ENCODE measurements around the gene PRR5.
"Not testable (repeated sequence)": the region's sequence is repeated elsewhere in the genome, so short reads cannot be mapped to it uniquely, and the experiment has no call there.

Gene PRR5

GRCh38 chr22:44701824-44702478 lies at the start of gene PRR5:
PRR5 (plus strand) TSS chr22:44702204; CDS start chr22:44702475, 271 bp downstream.
- Histone ChIP-seq H3K4me3 (ENCODE audit: insufficient read length, low read depth) (peak within 1 kb of the TSS; percentile 65), H3K9ac (ENCODE audit: insufficient read length, low read depth) (peak within 1 kb of the TSS; percentile 79), H3K4me1 (ENCODE audit: insufficient read depth, insufficient read length) (peaks cover 20% of the 10 kb centered on the region), H3K9me3 (ENCODE audit: insufficient read depth, low read length) (no peaks in the 10 kb centered on the region), H3K36me3 (ENCODE audit: insufficient read depth, insufficient read length, low read length) (peaks cover 21% of the 10 kb centered on the region), H3K27me3 (ENCODE audit: insufficient read depth, insufficient read length) (peaks cover 22% of the 10 kb centered on the region)
- TF ChIP-seq YY1 (IDR thresholded peaks at IDR 0.05; ENCODE audit: insufficient read depth, insufficient read length) (no peak), ZNF274 (IDR thresholded peaks at IDR 0.05; ENCODE audit: low read depth, low read length) (no peak), SUZ12 (IDR thresholded peaks at IDR 0.05; ENCODE audit: extremely low read depth, insufficient read depth, insufficient read length) (no peak)
- no peak for DNase-seq (ENCODE audit: low read depth, low spot score)

DNA sequence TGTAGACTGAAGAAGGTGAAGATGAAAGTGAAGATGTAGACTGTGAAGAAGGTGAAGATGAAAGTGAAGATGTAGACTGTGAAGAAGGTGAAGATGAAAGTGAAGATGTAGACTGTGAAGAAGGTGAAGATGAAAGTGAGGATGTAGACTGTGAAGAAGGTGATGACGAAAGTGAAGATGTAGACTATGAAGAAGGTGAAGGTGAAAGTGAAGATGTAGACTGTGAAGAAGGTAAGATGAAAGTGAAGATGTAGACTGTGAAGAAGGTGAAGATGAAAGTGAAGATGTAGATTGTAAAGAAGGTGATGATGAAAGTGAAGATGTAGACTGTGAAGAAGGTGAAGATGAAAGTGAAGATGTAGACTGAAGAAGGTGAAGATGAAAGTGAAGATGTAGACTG lies 49.1 kb upstream of the PRR5 start:
- not testable (repeated sequence) for H3K9ac ChIP-seq (ENCODE audit: insufficient read length, low read depth); H3K4me3 ChIP-seq (ENCODE audit: insufficient read length, low read depth); H3K4me1 ChIP-seq (ENCODE audit: insufficient read depth, insufficient read length); H3K27me3 ChIP-seq (ENCODE audit: insufficient read depth, insufficient read length); H3K36me3 ChIP-seq (ENCODE audit: insufficient read depth, insufficient read length, low read length); H3K9me3 ChIP-seq (ENCODE audit: insufficient read depth, low read length); DNase-seq (ENCODE audit: low read depth, low spot score)

- Histone ChIP-seq H3K9me3 (ENCODE audit: insufficient read depth, low read length) (0 out of 2 replicates have a peak, but pooled peaks cover 3% of the 10 kb centered on the region), H3K9ac (ENCODE audit: insufficient read length, low read depth) (no peak overlapping the region), H3K27me3 (ENCODE audit: insufficient read depth, insufficient read length) (no peaks in the 10 kb centered on the region), H3K4me1 (ENCODE audit: insufficient read depth, insufficient read length) (peaks cover 13% of the 10 kb centered on the region), H3K4me3 (ENCODE audit: insufficient read length, low read depth) (no peak overlapping the region), H3K36me3 (ENCODE audit: insufficient read depth, insufficient read length, low read length) (no peaks in the 10 kb centered on the region)
- no peak for TF ChIP-seq SUZ12 (IDR thresholded peaks at IDR 0.05; ENCODE audit: extremely low read depth, insufficient read depth, insufficient read length)
- TF ChIP-seq YY1 (IDR thresholded peaks at IDR 0.05; ENCODE audit: insufficient read depth, insufficient read length) = no peak
- no peak for TF ChIP-seq ZNF274 (IDR thresholded peaks at IDR 0.05; ENCODE audit: low read depth, low read length)
- no peak for DNase-seq (ENCODE audit: low read depth, low spot score)
Observed at GRCh38 chr22:44658311-44658953, 43.6 kb upstream of the PRR5 start.

DNA sequence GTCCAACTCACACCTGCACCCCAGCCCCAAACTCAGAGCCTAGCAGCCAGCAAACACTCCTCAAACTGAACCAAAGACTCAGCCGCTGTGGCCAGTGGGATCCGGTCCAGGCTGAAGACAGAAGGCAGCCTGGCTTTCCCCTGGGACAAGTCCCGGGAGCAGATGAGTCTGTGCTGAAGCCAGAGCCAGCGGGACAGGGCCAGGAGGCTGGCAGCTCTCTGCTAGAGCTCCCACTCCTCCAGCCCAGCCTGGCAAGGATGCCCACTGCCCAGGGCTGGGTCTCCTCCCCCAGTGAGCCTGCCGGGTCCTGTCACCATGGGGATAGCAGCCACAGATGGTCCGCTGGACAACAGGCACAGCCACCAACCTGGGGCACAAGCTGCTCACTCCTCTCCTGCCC lies 42.9 kb upstream of the PRR5 start:
- DNase-seq (ENCODE audit: low read depth, low spot score) = no peak
- H3K4me1 ChIP-seq (ENCODE audit: insufficient read depth, insufficient read length) = peaks cover 17% of the 10 kb centered on the region
- H3K27me3 ChIP-seq (ENCODE audit: insufficient read depth, insufficient read length) = no peaks in the 10 kb centered on the region
- H3K9me3 ChIP-seq (ENCODE audit: insufficient read depth, low read length) = 0 out of 2 replicates have a peak, but pooled peaks cover 3% of the 10 kb centered on the region
- H3K4me3 ChIP-seq (ENCODE audit: insufficient read length, low read depth) = no peak overlapping the region
- no peak overlapping the region for H3K9ac ChIP-seq (ENCODE audit: insufficient read length, low read depth)
- TF ChIP-seq ZNF274 (IDR thresholded peaks at IDR 0.05; ENCODE audit: low read depth, low read length) = no peak
- TF ChIP-seq SUZ12 (IDR thresholded peaks at IDR 0.05; ENCODE audit: extremely low read depth, insufficient read depth, insufficient read length) = no peak
- no peak for TF ChIP-seq YY1 (IDR thresholded peaks at IDR 0.05; ENCODE audit: insufficient read depth, insufficient read length)
- no peaks in the 10 kb centered on the region for H3K36me3 ChIP-seq (ENCODE audit: insufficient read depth, insufficient read length, low read length)

- Histone ChIP-seq H3K27me3 (ENCODE audit: insufficient read depth, insufficient read length) (no peaks in the 10 kb centered on the region), H3K9me3 (ENCODE audit: insufficient read depth, low read length) (0 out of 2 replicates have a peak, but pooled peaks cover 3% of the 10 kb centered on the region), H3K4me1 (ENCODE audit: insufficient read depth, insufficient read length) (peaks cover 17% of the 10 kb centered on the region), H3K4me3 (ENCODE audit: insufficient read length, low read depth) (no peak overlapping the region), H3K9ac (ENCODE audit: insufficient read length, low read depth) (no peak overlapping the region), H3K36me3 (ENCODE audit: insufficient read depth, insufficient read length, low read length) (no peaks in the 10 kb centered on the region)
- DNase-seq (ENCODE audit: low read depth, low spot score) = no peak
- TF ChIP-seq ZNF274 (IDR thresholded peaks at IDR 0.05; ENCODE audit: low read depth, low read length) (no peak), YY1 (IDR thresholded peaks at IDR 0.05; ENCODE audit: insufficient read depth, insufficient read length) (no peak), SUZ12 (IDR thresholded peaks at IDR 0.05; ENCODE audit: extremely low read depth, insufficient read depth, insufficient read length) (no peak)
Observed at GRCh38 chr22:44660051-44660830, 41.8 kb upstream of the PRR5 start.

DNA sequence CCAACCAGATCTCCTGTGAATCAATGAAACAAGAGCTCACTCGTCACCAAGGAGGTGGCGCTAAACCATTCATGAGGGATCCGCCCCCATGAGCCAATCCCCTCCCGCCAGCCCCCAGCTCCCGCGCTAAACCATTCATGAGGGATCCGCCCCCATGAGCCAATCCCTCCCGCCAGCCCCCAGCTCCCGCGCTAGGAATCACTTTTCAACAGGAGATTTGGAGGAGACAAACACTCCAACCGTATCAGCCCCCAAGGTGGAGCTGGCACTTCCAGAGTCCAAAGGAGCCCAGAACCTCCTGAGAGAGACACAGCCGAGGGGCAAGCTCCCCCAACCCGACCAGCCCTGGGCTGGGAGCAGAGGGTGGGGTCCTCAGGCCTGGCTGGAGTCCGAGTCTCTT lies 40.9 kb upstream of the PRR5 start:
- peaks cover 17% of the 10 kb centered on the region for H3K4me1 ChIP-seq (ENCODE audit: insufficient read depth, insufficient read length)
- no peaks in the 10 kb centered on the region for H3K27me3 ChIP-seq (ENCODE audit: insufficient read depth, insufficient read length)
- H3K36me3 ChIP-seq (ENCODE audit: insufficient read depth, insufficient read length, low read length) = no peaks in the 10 kb centered on the region
- no peak overlapping the region for H3K4me3 ChIP-seq (ENCODE audit: insufficient read length, low read depth)
- TF ChIP-seq SUZ12 (IDR thresholded peaks at IDR 0.05; ENCODE audit: extremely low read depth, insufficient read depth, insufficient read length) (no peak), YY1 (IDR thresholded peaks at IDR 0.05; ENCODE audit: insufficient read depth, insufficient read length) (no peak)
- H3K9me3 ChIP-seq (ENCODE audit: insufficient read depth, low read length) = 0 out of 2 replicates have a peak, but pooled peaks cover 3% of the 10 kb centered on the region
- no peak for DNase-seq (ENCODE audit: low read depth, low spot score)
- no peak overlapping the region for H3K9ac ChIP-seq (ENCODE audit: insufficient read length, low read depth)
